K562 (cell line): ENCODE measurements around the gene HAUS5. TPM values are rescaled to one million over a fixed set of nuclear protein-coding genes. Genes with fewer than 3 reads are reported as not detected.

ENCODE experiments used
- SP1 ChIP-seq: sonication (generic); formaldehyde crosslinking; IDR thresholded peaks from 2 replicates; pipeline ENCODE4 v1.8.1; 2022; ENCODE audit warnings: mild to moderate bottlenecking, missing genetic modification reagents
- polyA plus RNA-seq, 8 experiments: library from polyadenylated mRNA; depleted of rRNA in 4 of 8; stranded (reverse) in 5 of 8; unstranded in 3 of 8; fragments of >200 nt; fragmentation: Nextera tagmentation in 2 of 8; fragmentation: Illumina TruSeq in 1 of 8; extraction: Ambion mirVana in 2 of 8; extraction: Trizol in 1 of 8; gene quantifications; 2 replicates each; pipeline versions ENCODE4 v1.2.1 to v1.2.3, GENCODE V29; 2011 to 2014; ENCODE audit warnings: inconsistent platforms in 1 of 8, missing spikeins in 1 of 8
- total RNA-seq, 7 experiments: library from RNA; depleted of rRNA in 6 of 7; stranded (reverse); fragments of >200 nt in 6 of 7; fragmentation: Illumina TruSeq in 2 of 7; extraction: Trizol in 2 of 7; gene quantifications; 2 replicates each; pipeline versions ENCODE4 v1.2.1 to v1.2.3, GENCODE V29; 2011 to 2021; ENCODE audit warnings: low replicate concordance in 1 of 7
- TF ChIP-seq, protein P1 (sequence below): fragments of 450-650 bp; IDR thresholded peaks from 2 replicates; pipeline ENCODE4 v1.6.1; 2016; ENCODE audit warnings: mild to moderate bottlenecking, moderate library complexity

The HAUS5 gene
- total and polyA plus RNA-seq, 9 of the 15 experiments (the other 6 are each of a cell fraction or from before 2014, with no cell fraction given) = 3.5 to 41.3 (median 14.2) TPM

DNA sequence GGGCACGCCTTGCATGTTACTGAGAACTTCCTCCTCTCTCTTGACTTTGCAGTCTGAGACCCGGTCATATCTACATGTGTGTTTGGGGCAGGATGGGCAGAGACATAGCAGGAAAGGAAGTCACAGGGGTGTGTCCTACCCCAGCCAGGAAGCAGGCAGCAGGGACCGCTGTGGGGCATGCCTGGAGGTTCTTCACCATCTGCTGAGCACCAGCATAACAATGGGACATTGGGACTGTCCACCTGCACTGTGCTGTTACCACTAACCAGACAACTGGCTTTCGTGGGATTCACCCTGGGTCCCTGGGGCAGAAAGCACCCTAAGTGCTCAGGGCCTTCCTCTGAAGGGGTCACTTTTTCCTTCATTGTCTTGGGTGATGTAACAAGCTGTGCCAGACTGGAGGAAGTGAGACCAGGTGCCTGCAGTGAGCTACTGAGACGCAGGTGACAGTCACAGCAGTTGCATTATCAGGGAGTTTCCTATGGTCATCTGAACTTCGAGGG, 2.6 kb upstream of the HAUS5 start (continued):
- TF ChIP-seq, protein P1, sequence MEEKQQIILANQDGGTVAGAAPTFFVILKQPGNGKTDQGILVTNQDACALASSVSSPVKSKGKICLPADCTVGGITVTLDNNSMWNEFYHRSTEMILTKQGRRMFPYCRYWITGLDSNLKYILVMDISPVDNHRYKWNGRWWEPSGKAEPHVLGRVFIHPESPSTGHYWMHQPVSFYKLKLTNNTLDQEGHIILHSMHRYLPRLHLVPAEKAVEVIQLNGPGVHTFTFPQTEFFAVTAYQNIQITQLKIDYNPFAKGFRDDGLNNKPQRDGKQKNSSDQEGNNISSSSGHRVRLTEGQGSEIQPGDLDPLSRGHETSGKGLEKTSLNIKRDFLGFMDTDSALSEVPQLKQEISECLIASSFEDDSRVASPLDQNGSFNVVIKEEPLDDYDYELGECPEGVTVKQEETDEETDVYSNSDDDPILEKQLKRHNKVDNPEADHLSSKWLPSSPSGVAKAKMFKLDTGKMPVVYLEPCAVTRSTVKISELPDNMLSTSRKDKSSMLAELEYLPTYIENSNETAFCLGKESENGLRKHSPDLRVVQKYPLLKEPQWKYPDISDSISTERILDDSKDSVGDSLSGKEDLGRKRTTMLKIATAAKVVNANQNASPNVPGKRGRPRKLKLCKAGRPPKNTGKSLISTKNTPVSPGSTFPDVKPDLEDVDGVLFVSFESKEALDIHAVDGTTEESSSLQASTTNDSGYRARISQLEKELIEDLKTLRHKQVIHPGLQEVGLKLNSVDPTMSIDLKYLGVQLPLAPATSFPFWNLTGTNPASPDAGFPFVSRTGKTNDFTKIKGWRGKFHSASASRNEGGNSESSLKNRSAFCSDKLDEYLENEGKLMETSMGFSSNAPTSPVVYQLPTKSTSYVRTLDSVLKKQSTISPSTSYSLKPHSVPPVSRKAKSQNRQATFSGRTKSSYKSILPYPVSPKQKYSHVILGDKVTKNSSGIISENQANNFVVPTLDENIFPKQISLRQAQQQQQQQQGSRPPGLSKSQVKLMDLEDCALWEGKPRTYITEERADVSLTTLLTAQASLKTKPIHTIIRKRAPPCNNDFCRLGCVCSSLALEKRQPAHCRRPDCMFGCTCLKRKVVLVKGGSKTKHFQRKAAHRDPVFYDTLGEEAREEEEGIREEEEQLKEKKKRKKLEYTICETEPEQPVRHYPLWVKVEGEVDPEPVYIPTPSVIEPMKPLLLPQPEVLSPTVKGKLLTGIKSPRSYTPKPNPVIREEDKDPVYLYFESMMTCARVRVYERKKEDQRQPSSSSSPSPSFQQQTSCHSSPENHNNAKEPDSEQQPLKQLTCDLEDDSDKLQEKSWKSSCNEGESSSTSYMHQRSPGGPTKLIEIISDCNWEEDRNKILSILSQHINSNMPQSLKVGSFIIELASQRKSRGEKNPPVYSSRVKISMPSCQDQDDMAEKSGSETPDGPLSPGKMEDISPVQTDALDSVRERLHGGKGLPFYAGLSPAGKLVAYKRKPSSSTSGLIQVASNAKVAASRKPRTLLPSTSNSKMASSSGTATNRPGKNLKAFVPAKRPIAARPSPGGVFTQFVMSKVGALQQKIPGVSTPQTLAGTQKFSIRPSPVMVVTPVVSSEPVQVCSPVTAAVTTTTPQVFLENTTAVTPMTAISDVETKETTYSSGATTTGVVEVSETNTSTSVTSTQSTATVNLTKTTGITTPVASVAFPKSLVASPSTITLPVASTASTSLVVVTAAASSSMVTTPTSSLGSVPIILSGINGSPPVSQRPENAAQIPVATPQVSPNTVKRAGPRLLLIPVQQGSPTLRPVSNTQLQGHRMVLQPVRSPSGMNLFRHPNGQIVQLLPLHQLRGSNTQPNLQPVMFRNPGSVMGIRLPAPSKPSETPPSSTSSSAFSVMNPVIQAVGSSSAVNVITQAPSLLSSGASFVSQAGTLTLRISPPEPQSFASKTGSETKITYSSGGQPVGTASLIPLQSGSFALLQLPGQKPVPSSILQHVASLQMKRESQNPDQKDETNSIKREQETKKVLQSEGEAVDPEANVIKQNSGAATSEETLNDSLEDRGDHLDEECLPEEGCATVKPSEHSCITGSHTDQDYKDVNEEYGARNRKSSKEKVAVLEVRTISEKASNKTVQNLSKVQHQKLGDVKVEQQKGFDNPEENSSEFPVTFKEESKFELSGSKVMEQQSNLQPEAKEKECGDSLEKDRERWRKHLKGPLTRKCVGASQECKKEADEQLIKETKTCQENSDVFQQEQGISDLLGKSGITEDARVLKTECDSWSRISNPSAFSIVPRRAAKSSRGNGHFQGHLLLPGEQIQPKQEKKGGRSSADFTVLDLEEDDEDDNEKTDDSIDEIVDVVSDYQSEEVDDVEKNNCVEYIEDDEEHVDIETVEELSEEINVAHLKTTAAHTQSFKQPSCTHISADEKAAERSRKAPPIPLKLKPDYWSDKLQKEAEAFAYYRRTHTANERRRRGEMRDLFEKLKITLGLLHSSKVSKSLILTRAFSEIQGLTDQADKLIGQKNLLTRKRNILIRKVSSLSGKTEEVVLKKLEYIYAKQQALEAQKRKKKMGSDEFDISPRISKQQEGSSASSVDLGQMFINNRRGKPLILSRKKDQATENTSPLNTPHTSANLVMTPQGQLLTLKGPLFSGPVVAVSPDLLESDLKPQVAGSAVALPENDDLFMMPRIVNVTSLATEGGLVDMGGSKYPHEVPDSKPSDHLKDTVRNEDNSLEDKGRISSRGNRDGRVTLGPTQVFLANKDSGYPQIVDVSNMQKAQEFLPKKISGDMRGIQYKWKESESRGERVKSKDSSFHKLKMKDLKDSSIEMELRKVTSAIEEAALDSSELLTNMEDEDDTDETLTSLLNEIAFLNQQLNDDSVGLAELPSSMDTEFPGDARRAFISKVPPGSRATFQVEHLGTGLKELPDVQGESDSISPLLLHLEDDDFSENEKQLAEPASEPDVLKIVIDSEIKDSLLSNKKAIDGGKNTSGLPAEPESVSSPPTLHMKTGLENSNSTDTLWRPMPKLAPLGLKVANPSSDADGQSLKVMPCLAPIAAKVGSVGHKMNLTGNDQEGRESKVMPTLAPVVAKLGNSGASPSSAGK = no peak
- TF ChIP-seq SP1 = no peak
- TF ChIP-seq, all 486 proteins: peak for 0
